LoVo (cell line): ENCODE measurements around the gene CSTB.
A peak's percentile ranks its signal among the peaks of the same experiment; 100 is the strongest.

Experiments used
- DNase-seq: peaks from one replicate; pipeline ENCODE4 v3.0.0-alpha.2; 2016; ENCODE audit warnings: low spot score

Gene CSTB

GRCh38 chr21:43810505-43811261 is 34.6 kb upstream of the CSTB start:
- DNase-seq: peak; percentile 64

GRCh38 chr21:43809853-43810504 is 33.9 kb upstream of the CSTB start:
- DNase-seq: no peak

- no peak for DNase-seq
Measured at GRCh38 chr21:43809346-43809799, 33.3 kb upstream of the CSTB start.

- no peak for DNase-seq
Measured at GRCh38 chr21:43808832-43809251, 32.7 kb upstream of the CSTB start.

- DNase-seq: no peak
Measured at GRCh38 chr21:43808367-43808766, 32.3 kb upstream of the CSTB start.

- DNase-seq: no peak
Measured at GRCh38 chr21:43806017-43806710, 30.1 kb upstream of the CSTB start.

GRCh38 chr21:43805275-43805800 is 29.2 kb upstream of the CSTB start:
- no peak for DNase-seq

- no peak for DNase-seq
Measured at GRCh38 chr21:43803558-43804300, 27.6 kb upstream of the CSTB start.

- no peak for DNase-seq
Measured at GRCh38 chr21:43802713-43803313, 26.7 kb upstream of the CSTB start.

- DNase-seq: no peak
Measured at GRCh38 chr21:43801006-43801783, 25.1 kb upstream of the CSTB start.

GRCh38 chr21:43800566-43800965 is 24.5 kb upstream of the CSTB start:
- no peak for DNase-seq

- DNase-seq: no peak
Measured at GRCh38 chr21:43800124-43800523, 24.0 kb upstream of the CSTB start.

- DNase-seq: no peak
Measured at GRCh38 chr21:43799301-43799840, 23.3 kb upstream of the CSTB start.

- DNase-seq: no peak
Measured at GRCh38 chr21:43797925-43798715, 22.0 kb upstream of the CSTB start.

- no peak for DNase-seq
Measured at GRCh38 chr21:43797415-43797814, 21.3 kb upstream of the CSTB start.

- DNase-seq: no peak
Measured at GRCh38 chr21:43794857-43795256, 18.7 kb upstream of the CSTB start.

- DNase-seq: no peak
Measured at GRCh38 chr21:43794311-43794710, 18.2 kb upstream of the CSTB start.

GRCh38 chr21:43793243-43793642 is 17.1 kb upstream of the CSTB start:
- DNase-seq: no peak

GRCh38 chr21:43792406-43792805 is 16.3 kb upstream of the CSTB start:
- DNase-seq: no peak
